ENCODE measurements around the gene TMEM163.

TMEM163 gene

DNA sequence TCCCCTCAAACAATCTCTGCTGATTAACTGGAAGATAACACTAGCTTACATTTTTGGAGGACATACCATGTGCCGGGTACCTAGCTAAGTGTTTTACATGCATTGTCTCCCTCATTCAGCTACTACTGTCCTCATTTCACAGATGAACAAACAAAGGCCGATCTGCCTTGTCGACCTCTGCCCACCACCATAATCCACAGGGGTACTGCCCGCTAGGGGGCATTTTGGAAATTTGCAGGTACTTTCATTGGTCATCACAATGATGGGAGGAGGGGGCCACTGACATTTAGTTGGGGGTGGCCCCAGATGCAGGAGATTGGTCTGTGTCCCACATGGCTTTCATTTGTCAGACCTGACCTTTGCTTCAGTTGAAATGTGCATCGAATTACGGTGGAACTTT lies 3.9 kb upstream of the TMEM163 start:
- DNase-seq: no peak

DNA sequence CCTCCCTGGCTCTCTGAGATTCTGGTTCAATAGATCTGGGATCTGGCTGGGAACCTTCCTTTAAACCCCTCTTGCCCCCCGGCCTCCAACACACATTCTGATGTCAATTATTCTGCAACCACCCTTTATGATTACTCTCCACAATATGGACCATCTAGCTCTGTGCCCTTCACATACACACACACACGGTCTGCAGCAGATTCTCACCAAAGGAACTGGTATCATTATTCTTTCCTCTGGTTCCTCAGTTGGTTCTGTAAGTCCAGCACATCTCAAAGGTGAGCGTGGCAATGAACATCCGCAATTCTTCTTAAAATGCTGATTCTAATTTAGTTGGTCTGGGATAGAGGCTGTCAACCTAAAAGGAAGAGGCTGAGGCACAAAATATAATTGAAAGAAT lies 2.8 kb upstream of the TMEM163 start:
- no peak for DNase-seq

DNA sequence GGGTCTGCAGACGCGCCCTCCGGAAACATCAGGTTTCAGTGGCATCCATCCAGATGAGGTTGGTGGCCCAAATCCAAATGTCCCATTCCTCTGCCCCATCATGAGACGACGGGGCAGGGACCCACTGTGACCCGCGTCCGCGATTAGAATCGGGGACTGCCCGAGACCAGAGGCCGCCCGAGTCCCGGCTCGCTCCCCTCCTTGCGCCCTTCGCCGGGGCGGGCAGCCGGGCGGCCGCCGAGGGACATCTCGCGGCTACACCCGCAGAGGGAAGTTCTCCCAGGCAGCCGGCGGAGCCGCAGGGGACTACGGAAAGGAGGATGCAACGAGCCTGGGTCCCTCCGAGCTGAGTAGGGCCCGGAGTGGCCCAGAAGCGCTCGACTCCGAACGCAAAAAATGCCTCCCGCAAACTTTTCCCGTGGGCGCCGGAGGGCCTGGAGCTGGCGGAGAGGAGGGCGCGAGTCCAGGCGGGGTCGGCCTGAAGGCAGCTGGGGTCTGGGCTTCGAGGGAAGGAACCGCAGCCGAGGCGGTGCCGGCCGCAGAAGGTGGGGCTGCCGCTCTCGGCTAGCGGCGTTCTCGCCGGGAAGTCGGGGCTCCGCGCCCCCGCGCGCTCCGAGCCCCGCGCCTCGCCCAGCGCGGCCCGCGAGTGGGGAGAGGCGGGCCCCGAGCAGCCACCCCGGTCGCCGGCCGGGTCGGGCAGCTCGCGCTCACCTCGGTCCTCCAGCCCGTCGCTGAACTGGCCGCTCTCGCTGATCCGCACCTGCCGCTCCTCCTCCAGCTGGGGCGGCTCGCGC lies 580 bp downstream of the TMEM163 start:
- DNase-seq: peak; percentile 37

DNA sequence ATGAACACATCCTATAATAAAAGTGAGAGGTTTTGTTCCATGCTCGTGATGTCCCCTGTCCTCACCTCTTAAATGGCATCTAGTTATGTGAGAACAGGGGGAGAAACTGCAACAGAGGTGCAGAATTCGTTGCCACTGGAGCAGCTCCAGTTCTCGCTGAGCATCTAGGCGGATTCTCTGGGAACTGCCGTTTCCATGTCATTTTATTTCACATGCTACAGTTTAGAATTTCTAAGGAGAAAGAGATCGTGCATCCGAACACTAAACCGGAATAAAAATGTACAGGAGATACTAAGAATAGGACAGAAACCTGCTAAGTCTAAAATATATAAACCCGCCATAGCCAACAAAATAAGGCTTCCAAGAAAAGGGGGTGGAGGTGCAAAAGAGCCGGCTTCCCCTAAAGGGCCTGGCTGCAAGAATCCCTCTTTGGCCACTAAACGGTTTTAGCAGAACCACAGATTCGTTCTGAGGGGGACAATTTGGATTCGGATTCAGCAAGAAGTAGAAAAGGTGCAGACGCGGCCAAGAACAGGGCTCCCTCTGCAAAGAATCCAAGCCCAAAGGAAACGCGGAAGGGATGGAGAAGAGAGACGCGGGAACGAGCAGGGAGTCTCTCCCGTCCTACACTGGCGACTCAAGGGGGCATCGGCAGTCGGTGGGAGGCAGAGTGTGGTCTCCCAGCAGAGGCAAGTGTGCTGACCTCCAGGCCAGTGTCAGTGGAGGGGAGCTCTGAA lies 1.3 kb downstream of the TMEM163 start:
- DNase-seq: no peak

DNA sequence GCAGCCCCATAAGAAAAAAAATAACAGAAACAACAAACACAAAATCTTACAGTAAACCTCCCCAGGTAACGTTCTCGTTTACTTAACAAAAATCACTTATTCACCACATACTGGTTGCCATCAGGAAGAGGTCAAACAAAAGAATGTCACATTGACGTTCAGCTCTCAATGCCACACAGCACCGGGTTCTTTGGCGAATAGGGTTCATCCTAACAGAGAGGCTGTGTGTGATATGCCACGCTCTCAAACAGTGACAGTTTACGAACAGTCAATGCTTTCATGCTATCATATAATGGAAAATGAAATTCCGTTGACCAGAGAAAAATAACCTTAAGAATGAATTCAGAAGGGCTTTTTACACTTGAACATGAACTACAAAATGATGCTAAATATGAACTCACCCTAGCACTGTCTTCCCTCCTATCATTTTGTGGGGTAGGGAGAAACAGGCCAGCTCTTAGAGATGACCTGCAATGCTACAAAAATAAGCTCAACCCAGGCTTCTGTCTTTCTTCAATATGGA lies 2.0 kb downstream of the TMEM163 start:
- DNase-seq: no peak

DNA sequence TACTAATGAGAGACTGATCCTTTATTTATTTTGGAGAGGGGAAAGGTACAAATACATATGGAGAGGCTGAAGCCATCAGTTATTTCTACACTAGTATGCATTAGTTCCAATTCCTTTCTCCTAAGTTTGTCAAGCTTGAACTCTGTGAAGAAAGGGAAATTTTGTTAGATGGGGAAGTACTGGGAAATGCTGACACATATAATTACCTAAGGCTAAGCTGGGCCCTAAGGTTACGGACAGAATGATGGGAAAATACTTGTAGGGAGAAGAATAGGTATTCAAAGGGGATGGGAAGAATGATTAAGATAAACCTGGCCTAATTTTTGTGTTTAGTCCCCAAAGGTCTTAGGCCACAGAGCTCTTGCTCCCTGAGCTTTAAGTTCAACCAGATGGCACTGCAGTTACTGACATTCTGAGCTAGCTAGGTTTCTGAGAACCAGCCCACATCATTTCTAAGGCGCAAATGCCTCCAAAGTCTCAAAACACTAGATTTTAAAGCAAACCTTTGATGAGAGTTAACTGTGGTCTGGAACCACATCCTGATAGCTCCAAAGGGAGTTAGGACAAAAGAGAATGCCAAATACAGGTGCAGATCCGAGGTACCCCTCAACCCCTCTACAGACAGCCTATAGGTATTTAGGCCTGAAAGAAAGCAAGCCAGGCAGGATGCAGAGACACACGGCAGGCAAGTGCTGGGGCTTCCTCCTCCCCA lies 2.7 kb downstream of the TMEM163 start:
- DNase-seq: no peak

DNA sequence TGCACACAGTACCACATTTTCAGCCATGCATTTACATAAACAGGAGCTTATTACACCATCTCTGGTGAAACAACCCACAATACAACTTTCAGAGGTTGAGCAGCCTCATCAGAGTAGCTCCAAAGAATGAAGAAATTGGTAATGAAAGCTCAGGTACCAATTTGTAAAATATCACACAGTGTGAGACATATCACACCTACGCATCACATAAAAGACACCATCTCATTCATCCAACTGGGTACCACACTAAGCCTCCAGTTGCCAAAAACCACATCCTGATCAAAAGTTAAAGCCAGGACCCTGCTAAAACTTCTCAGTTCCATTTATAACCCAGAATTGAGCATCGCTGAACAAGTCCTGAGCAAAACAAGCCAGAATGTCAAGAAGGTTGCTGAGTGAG lies 4.6 kb downstream of the TMEM163 start:
- no peak for DNase-seq

DNA sequence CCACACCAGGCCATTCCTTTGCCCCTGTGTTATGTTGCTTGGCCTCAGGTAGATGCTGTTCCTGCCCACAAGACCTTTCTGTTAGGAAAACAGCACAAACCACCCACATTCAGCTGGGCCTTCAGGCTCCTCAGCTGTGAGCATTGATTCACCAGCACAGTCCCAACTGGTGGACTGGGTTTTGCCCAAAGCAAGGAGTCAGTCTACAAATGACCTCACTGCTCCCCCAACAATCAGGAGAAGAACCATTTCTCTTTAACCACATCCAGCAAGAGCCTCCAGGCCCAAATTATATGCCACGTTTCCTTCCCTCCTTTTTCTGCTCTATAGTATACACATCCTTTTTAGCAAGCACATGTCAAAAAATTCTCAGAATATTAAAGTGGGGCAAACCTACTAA lies 5.2 kb downstream of the TMEM163 start:
- no peak for DNase-seq

DNA sequence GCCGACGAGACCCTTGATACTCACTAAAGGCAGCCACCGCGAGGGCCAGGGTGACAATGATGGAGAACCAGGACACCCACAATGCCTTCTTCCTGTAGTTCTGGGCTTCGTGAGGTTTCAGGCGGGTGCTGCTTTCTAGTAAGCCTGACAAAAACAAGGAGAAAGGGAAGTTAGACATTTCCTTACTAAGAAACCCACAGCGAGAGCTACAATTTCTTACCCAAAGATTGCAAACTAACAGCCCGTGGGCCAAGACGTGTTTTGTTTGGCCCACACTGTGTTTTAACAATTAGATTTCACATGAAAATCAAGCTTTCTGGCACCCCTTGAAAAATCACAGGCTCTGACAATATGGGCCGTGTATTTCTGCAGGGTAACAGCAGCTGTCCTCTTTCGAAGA lies 5.6 kb downstream of the TMEM163 start:
- no peak for DNase-seq

DNA sequence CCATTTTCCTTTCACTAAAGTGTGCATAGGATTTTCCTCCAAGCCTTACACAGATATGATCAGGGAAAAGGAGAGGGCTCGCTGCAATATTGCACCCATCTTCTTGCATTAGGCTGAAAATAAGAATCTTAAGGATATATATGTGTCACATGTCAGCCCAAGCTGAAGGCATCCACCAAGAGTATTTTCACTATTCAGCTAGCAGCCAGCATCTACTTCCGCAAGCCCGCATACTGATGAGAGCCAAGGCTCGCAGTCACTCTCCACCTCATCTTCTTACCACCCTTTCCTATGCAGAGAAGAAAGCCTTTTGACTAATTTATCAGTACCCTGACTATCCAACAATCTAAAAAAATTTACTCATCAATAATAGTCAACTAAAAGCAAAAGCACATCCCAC lies 6.1 kb downstream of the TMEM163 start:
- DNase-seq: no peak

DNA sequence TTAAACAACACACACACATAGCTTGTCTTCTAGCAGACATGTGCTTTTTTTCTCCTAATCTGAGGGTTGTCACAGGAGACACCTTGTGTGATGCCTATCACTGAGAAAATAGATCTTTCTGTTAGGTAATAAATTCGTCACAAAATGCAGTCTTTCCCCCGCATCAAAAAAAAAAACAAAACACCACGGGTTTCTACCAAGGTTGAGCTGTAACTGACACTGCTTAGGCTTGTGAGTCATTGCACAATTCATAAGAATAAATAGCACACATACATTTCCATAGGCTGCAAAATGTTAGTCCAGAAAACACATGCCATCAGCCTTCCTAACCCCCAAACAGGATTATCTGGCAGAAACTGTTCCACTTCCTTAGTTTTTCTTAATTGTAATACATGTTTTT lies 6.5 kb downstream of the TMEM163 start:
- DNase-seq: no peak

DNA sequence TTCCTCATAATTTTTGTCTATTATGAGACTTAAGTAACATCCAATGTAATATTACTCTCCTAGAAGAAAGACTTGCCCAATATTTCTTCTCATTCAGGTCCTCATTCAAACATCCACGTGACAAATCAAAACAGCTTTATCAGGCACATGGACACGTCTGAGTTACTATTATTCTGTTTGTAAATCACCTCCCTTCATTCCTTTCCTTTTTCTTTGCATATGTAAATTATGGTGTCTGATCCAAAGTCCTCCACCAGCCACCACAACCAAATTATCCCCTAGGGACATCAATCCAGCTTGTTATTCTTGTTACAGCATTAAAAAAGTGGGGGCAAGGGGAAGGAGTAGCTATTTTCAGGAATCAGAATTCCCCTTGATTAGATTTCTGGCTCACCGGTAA lies 7.1 kb downstream of the TMEM163 start:
- no peak for DNase-seq

DNA sequence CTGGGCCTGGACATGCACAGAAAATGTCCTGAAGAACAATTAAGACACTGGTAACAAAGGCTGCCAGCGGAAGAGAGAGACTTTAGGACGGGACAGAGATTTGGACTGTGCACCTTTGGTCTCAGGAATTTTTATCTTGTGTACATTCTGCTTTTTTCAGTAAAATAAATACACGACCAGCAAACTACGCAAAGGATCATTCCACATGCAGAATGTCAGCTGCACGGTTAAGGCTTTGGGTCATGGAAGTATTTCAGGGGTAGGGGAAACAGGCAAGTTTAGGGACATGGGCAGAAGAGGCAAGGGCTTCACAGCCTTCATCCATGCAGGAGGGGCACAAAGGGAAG lies 11.5 kb downstream of the TMEM163 start:
- no peak for DNase-seq

DNA sequence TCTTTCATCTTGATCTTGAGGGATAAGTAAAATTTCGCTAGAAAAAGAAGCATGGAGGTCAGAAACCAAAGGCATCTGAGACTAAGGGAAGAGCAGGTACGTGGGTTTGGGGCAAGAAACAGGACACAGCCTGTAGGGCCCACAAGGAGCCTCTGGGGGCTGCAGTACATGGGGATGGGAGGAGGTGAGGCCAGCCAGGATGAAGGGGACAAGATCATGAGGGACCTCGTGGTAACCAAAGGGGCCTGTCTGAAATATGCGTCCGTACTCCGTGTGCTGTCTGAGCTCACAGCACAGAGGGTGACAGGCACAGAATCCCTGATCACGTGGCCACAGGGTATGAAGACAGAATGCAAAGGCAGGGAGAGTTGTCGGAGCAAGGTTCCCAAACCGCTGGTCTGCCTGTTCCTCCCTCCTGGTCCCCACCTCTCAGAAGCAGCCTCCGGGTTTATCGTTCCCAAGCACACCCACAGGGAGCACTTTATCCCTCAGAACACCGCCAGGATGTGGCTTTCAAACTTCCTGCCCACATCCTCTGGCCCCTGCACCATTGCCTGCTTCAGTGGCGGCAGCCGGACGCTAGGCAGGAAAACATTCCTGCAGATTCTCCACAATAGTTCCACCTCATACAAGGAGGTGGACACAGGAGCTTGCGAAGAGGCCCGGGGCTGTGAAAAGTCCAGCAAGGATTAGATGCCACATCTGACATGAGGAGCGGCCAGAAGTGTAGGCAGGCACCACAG lies 12.0 kb downstream of the TMEM163 start:
- DNase-seq: peak; percentile 31

DNA sequence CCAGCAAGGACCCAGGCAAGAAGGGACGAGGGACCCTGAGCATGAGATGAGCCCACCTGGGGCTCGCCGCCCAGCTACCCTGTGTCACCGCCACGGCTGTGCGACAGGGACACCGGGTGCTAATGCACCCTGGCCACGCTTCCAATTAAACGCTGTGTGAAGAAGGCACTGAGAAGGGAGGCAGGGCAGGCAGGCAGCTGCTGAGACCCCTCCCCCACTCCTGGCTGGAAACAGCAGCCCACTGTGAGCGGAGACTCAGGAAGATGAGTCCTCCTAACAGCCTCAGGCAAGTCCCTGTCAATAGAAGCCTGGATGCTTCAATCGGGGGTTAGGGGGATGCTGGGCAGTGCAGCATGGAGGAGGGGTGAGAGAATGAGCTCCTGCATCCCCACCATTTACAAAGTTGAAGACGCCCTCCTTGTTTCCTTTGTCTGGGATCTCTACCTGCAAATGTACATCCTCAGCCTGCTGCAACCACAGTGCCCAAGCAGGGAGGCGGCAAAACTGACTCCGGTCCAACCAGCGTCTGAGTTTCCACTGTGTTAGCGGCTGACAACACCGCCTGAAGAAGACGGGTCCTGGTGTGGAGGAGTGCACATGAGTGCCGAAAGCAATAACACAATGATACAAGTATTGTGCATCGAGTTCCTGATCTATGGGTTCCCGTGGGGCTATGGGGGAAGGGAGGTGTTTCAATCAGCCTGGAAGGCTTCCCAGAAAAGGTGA lies 12.8 kb downstream of the TMEM163 start:
- no peak for DNase-seq

DNA sequence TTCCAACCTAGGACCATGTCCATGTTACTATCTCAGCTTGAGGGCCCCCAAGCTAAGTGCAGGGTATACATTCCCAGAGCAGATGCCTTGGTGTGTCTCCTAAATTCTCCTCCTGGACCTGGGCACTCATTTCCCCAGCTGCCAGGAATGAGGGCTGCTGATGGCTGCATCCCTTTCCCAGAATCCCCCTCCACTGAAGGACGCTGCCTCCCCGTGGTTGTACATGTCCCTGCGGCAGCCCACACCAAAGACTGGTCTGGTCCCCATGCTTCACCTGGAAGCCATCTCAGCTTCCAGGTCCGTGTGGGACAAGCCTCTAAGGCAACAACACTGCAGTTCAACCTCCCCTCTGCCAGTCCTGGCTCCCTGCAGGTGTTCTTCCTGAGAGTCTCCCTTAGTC lies 14.6 kb downstream of the TMEM163 start:
- DNase-seq: no peak

DNA sequence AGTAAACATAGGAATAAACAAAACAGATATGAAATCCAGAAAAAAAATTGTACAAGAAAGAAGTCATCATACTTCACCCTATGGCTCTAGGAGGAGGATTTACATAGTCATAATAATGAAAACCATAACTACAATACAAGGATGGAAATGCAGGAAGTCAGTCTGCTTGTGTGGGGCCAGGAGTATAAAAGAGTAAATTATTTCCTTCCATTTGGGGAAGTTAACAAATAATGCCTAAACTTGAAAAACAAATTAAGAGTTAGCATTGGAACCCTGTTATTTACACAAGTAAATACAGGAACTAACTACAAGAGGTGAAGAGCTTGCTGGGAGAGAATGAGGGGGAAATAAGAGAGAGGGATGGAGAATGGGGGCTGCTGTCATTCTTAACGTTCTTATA lies 15.4 kb downstream of the TMEM163 start:
- no peak for DNase-seq

DNA sequence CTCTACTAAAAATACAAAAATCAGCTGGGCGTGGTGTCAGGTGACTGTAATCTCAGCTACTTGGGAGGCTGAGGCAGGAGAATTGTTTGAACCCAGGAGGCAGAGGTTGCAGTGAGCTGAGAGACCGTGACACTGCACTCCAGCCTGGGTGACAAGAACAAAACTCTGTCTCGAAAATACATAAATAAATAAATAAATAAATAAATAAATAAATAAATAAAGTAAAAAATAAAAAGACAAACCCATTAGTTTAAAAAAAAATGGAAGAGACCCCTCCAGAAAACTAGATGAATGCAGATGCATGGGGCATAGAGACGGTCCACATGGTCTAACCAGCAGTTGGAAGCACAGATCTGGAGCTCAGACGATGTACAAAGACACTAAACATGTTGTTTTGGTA lies 18.1 kb downstream of the TMEM163 start:
- no peak for DNase-seq

DNA sequence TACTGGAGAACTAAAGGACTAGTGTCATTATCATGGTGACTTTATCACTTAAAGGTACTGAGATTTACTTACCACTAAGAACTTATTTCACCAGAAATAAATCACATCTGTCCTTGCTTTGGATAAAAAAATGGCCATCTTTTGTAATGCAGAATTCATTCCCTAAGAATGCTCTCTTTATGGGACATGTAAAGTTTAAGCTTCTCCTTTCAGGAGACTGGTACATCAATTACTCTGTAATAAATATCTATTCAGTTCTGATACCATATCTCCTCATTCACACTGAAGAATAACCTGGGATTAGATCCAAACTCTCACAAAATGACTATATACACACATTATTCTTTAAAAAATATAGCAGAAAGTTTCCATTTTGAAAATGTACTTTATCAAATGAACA lies 24.4 kb downstream of the TMEM163 start:
- DNase-seq: no peak

DNA sequence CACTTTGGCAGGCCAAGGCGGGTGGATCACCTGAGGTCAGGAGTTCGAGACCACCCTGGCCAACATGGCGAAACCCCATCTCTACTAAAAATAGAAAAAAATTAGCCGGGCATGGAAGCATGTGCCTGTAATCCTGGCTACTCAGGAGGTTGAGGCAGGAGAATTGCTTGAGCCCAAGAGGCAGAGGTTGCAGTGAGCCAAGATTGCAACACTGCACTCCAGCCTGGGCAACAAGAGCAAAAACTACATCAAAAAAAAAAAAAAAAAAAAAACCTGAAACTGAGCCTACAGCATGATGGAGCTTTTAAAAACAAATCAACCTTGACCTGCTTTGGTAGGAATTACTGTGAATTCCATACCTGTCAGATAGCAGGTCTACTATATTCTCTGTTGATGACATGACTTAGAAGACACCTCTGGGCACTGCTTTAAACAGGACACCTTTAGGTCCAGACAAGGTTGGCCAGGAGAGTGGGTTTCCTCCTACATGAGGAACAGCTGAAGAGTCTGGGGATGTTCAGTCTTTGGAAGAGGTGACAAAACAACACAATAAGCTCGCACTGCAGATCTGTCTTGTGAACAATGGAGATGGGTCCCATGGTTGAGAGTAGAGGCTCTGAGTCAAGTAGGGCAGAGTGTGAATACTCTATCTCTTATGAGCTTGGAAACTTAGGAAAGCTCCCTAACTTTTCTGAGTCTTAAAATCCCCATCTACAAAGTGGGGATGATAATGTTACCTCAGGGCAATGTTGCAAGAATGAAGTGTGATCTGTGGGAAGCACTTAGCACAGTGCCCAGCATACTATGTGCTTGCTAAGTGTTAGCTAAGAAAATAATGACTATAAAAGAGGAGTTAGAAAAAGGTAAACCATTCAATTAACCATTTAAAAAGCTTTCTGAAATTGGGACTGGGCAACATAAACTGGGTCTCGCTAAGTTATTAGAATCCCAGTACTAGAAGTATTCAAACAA lies 25.2 kb downstream of the TMEM163 start:
- DNase-seq: no peak

DNA sequence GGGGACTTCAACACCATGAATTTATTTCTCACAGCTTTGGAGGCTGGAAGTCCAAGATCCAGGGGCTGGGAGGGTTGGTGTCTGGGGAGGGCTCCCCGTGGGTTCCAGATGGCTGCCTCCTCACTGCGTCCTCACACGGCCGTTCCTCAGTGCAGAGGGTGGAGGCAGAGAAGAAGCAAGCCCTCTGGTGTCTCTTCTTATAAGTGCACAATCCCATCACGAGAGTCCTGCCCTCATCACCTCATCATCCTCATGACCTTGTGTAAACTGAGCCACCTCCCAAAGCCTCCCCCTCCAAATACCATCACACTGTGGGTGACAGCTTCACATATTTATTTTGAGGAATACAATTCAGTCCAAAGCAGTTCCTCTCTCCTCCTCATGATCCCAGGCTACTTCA lies 26.3 kb downstream of the TMEM163 start:
- no peak for DNase-seq

Data from femur (tissue), 1 donor.